ENCODE results near the gene GOLGA6L1. TPM values are rescaled to one million over a fixed set of nuclear protein-coding genes. Genes with fewer than 3 reads are reported as not detected.
"Not testable (repeated sequence)": the region's sequence is repeated elsewhere in the genome, so short reads cannot be mapped to it uniquely, and the experiment has no call there.

GOLGA6L1 gene
- not detected for total RNA-seq
- polyA plus RNA-seq = not detected

GRCh38 chr15:23136722-23137121 is at the start of gene GOLGA6L1:
Gene GOLGA6L1 (minus strand): TSS chr15:23136822. CDS start chr15:23136731, 91 bp downstream.
- H3K4me3 ChIP-seq; H3K27me3 ChIP-seq; DNase-seq; H3K27ac ChIP-seq; H3K9me3 ChIP-seq; intact Hi-C loops (cut with DNase I); H3K4me1 ChIP-seq; H3K36me3 ChIP-seq: not testable (repeated sequence)
- WGBS, 2 donors = no CpG with 5 or more reads among the region's 7 CpGs

DNA sequence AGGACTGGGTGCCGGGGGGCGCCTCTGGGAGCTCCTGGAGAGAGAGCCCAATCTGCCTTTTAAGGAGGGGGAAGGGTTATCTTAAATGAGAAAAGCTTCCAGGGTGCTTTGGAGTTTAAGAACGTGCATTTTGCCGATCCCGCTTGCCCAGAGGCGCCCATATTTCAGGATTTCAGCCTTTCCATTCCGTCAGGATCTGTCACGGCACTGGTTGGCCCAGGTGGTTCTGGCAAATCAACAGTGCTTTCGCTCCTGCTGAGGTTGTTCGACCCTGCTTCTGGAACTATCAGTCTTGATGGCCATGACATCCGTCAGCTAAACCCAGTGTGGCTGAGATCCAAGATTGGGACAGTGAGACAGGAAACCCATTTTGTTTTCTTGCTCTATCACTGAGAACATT is 44.6 kb upstream of the GOLGA6L1 start:
- H3K27me3 ChIP-seq; H3K4me3 ChIP-seq; H3K27ac ChIP-seq; H3K9me3 ChIP-seq; DNase-seq; H3K4me1 ChIP-seq; H3K36me3 ChIP-seq; intact Hi-C loops (cut with DNase I): not testable (repeated sequence)
- 90 to 91% methylated on average over 9 to 11 of the region's 11 CpGs for WGBS, 2 donors

GRCh38 chr15:23180547-23180927 is 43.9 kb upstream of the GOLGA6L1 start:
- H3K36me3 ChIP-seq; H3K27me3 ChIP-seq; H3K27ac ChIP-seq; H3K9me3 ChIP-seq; DNase-seq; H3K4me3 ChIP-seq; intact Hi-C loops (cut with DNase I); H3K4me1 ChIP-seq: not testable (repeated sequence)
- 89 to 90% methylated on average over 16 of the region's 16 CpGs for WGBS, 2 donors

- intact Hi-C loops (cut with DNase I); DNase-seq; H3K9me3 ChIP-seq; H3K27ac ChIP-seq; H3K4me1 ChIP-seq; H3K27me3 ChIP-seq; H3K36me3 ChIP-seq: not testable (repeated sequence)
- peak overlapping the region in 2 of 4 donors; percentile 10 to 23 for H3K4me3 ChIP-seq
- WGBS, 2 donors = 23 to 35% methylated on average over 54 of the region's 67 CpGs
Observed at GRCh38 chr15:23179768-23180546, 43.3 kb upstream of the GOLGA6L1 start.

DNA sequence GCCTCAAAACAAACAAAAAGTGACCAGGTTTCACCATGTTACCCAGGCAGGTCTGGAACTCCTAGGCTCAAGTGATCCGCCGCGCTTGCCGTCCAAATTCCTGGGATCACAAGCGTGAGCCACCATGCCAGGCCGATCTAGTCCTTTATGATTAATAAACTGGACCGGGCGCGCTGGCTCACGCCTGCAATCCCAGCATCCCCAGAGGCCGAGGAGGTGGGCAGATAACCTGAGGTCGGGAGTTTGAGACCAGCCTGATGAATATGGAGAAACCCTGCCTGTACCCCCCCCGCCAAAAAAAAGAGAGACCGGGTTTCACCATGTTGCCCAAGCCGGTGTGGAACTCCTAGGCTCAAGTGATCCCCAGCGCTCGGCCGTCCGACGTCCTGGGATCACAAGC is 40.1 kb upstream of the GOLGA6L1 start:
- WGBS, 2 donors = 91 to 92% methylated on average over 18 to 20 of the region's 20 CpGs
- H3K4me1 ChIP-seq; H3K27me3 ChIP-seq; H3K36me3 ChIP-seq; H3K9me3 ChIP-seq; DNase-seq; intact Hi-C loops (cut with DNase I); H3K27ac ChIP-seq; H3K4me3 ChIP-seq: not testable (repeated sequence)

- H3K27me3 ChIP-seq; H3K4me3 ChIP-seq; H3K4me1 ChIP-seq; H3K36me3 ChIP-seq; intact Hi-C loops (cut with DNase I); DNase-seq; H3K27ac ChIP-seq; H3K9me3 ChIP-seq: not testable (repeated sequence)
- 96 to 97% methylated on average over 18 of the region's 19 CpGs for WGBS, 2 donors
Observed at GRCh38 chr15:23175606-23176005, 39.0 kb upstream of the GOLGA6L1 start.

- H3K36me3 ChIP-seq; H3K9me3 ChIP-seq; H3K4me3 ChIP-seq; H3K27ac ChIP-seq; intact Hi-C loops (cut with DNase I); H3K27me3 ChIP-seq; DNase-seq; H3K4me1 ChIP-seq: not testable (repeated sequence)
- WGBS, 2 donors = 83 to 85% methylated on average over 4 to 6 of the region's 11 CpGs
Observed at GRCh38 chr15:23174609-23175140, 38.1 kb upstream of the GOLGA6L1 start.

GRCh38 chr15:23132787-23133186 is 3.8 kb downstream of the GOLGA6L1 start:
- DNase-seq; H3K36me3 ChIP-seq; H3K4me1 ChIP-seq; H3K27ac ChIP-seq; H3K4me3 ChIP-seq; intact Hi-C loops (cut with DNase I); H3K9me3 ChIP-seq; H3K27me3 ChIP-seq: not testable (repeated sequence)
- 91 to 94% methylated on average over 3 of the region's 6 CpGs for WGBS, 2 donors

- intact Hi-C loops (cut with DNase I) = no loop called here
- no peak for TF ChIP-seq POLR2AphosphoS5 (IDR thresholded peaks at IDR 0.05)
- no peak for TF ChIP-seq EP300 (IDR thresholded peaks at IDR 0.05)
- no peak for TF ChIP-seq POLR2A (IDR thresholded peaks at IDR 0.05)
- TF ChIP-seq, protein P1, sequence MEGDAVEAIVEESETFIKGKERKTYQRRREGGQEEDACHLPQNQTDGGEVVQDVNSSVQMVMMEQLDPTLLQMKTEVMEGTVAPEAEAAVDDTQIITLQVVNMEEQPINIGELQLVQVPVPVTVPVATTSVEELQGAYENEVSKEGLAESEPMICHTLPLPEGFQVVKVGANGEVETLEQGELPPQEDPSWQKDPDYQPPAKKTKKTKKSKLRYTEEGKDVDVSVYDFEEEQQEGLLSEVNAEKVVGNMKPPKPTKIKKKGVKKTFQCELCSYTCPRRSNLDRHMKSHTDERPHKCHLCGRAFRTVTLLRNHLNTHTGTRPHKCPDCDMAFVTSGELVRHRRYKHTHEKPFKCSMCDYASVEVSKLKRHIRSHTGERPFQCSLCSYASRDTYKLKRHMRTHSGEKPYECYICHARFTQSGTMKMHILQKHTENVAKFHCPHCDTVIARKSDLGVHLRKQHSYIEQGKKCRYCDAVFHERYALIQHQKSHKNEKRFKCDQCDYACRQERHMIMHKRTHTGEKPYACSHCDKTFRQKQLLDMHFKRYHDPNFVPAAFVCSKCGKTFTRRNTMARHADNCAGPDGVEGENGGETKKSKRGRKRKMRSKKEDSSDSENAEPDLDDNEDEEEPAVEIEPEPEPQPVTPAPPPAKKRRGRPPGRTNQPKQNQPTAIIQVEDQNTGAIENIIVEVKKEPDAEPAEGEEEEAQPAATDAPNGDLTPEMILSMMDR (IDR thresholded peaks at IDR 0.05) = no peak
- Histone ChIP-seq H3K4me1 (no peaks in the 10 kb centered on the region), H3K27me3 (no peaks in the 10 kb centered on the region), H3K36me3 (no peaks in the 10 kb centered on the region), H3K4me3 (no peak overlapping the region), H3K9me3 (no peaks in the 10 kb centered on the region), H3K27ac (no peak overlapping the region)
- DNase-seq = no peak
- WGBS, 2 donors = 55 to 74% methylated on average over 1 of the region's 1 CpG
Observed at GRCh38 chr15:23118208-23118607, 18.4 kb downstream of the GOLGA6L1 start.
